MCF 10A (cell line): Measurements from ENCODE around the gene BPIFA2. TPM values are rescaled to one million over a fixed set of nuclear protein-coding genes. Genes with fewer than 3 reads are reported as not detected.

Experiments
- BruUV-seq: library from RNA; stranded (reverse); fragments of 400-500 nt; replicated peaks from 2 replicates; lab custom pipeline; 2021; lab: Mats Ljungman, UMichigan
- CTCF ChIA-PET: fragments of 300-600 bp; sonication (Branson Sonifier 250); formaldehyde crosslinking; extraction: SDS; loops from one replicate; lab custom pipeline; 2021; ENCODE audit warnings: antibody characterized with exemption, inconsistent platforms; lab: Yijun Ruan, JAX
- POLR2A ChIA-PET: fragments of 300-600, 350-650 bp; sonication (Branson Sonifier 250); formaldehyde crosslinking; extraction: SDS; loops from one replicate; lab custom pipeline; 2020; ENCODE audit warnings: antibody characterized with exemption, inconsistent platforms; lab: Yijun Ruan, JAX
- DNase-seq: peaks from one replicate; pipeline ENCODE4 v3.0.0-alpha.2; 2018; ENCODE audit not compliant: unreplicated experiment
- H3K27ac Mint-ChIP-seq: one replicate; pipeline ENCODE4 v1.8.0; 2022; ENCODE audit warnings: mild to moderate bottlenecking, low read depth, mixed read lengths; ENCODE audit not compliant: unreplicated experiment
- H3K27me3 Mint-ChIP-seq: one replicate; pipeline ENCODE4 v1.8.0; 2022; ENCODE audit warnings: mixed read lengths; ENCODE audit not compliant: insufficient read depth, unreplicated experiment
- H3K36me3 Mint-ChIP-seq: one replicate; pipeline ENCODE4 v1.8.0; 2022; ENCODE audit warnings: mild to moderate bottlenecking, moderate library complexity, mixed read lengths; ENCODE audit not compliant: insufficient read depth, unreplicated experiment
- H3K4me1 Mint-ChIP-seq: one replicate; pipeline ENCODE4 v1.8.0; 2022; ENCODE audit warnings: mixed read lengths; ENCODE audit not compliant: insufficient read depth, unreplicated experiment
- H3K4me3 Mint-ChIP-seq: one replicate; pipeline ENCODE4 v1.8.0; 2022; ENCODE audit warnings: mild to moderate bottlenecking, moderate library complexity, mixed read lengths; ENCODE audit not compliant: unreplicated experiment
- H3K9me3 Mint-ChIP-seq: one replicate; pipeline ENCODE4 v1.8.0; 2022; ENCODE audit warnings: mixed read lengths; ENCODE audit not compliant: unreplicated experiment
- intact Hi-C: fragments of 100-400 bp; cut with micrococcal nuclease; formaldehyde crosslinking; loops from 2 replicates; pipeline ENCODE4 v1.14.1; 2022
- total RNA-seq: library from RNA; stranded (reverse); gene quantifications from 2 replicates; pipeline ENCODE4 v1.2.3, GENCODE V29; 2022
- TF ChIP-seq, protein P1 (sequence below): fragments of 200-600 bp; IDR thresholded peaks from one replicate; pipeline ENCODE4 v1.8.0; 2022; ENCODE audit warnings: antibody characterized with exemption, mild to moderate bottlenecking; ENCODE audit not compliant: unreplicated experiment

Gene BPIFA2
- total RNA-seq, 1 experiment from 2014 or later, result not detected

DNA sequence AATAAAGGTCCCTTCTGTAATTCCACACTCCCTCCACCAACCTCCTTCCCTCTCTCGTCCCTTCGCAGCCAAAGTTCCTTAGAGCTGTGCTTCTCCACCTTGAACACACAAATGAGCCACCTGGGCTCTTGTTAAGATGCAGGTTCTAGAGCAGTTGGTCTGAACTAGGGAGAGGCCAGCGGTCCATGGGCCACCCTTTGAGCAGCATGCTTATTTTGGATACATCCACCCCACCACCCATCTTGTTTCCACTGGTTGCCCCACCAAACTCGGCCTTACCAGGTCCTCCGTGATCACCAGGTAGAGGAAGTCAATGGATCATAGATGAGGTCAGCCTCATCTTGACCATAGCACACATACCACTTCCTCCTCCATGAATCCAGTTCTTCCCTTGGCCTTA, 7.3 kb upstream of the BPIFA2 start:
- TF ChIP-seq, protein P1, sequence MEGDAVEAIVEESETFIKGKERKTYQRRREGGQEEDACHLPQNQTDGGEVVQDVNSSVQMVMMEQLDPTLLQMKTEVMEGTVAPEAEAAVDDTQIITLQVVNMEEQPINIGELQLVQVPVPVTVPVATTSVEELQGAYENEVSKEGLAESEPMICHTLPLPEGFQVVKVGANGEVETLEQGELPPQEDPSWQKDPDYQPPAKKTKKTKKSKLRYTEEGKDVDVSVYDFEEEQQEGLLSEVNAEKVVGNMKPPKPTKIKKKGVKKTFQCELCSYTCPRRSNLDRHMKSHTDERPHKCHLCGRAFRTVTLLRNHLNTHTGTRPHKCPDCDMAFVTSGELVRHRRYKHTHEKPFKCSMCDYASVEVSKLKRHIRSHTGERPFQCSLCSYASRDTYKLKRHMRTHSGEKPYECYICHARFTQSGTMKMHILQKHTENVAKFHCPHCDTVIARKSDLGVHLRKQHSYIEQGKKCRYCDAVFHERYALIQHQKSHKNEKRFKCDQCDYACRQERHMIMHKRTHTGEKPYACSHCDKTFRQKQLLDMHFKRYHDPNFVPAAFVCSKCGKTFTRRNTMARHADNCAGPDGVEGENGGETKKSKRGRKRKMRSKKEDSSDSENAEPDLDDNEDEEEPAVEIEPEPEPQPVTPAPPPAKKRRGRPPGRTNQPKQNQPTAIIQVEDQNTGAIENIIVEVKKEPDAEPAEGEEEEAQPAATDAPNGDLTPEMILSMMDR, result no peak
- ChIA-PET CTCF (no interaction called here), POLR2A (interaction anchor here (0.7 kb wide), 1 partner anchor 596 kb away, joined by 3 read pairs; no protein-coding TSS in a partner anchor)
- Mint-ChIP-seq H3K27me3 (peaks cover 40% of the 10 kb centered on the region), H3K9me3 (no peaks in the 10 kb centered on the region), H3K27ac (no peak overlapping the region), H3K4me3 (no peak overlapping the region), H3K4me1 (no peaks in the 10 kb centered on the region), H3K36me3 (no peaks in the 10 kb centered on the region)
- no TSS peak for BruUV-seq
- intact Hi-C loops, result no loop called here
- DNase-seq, result no peak

DNA sequence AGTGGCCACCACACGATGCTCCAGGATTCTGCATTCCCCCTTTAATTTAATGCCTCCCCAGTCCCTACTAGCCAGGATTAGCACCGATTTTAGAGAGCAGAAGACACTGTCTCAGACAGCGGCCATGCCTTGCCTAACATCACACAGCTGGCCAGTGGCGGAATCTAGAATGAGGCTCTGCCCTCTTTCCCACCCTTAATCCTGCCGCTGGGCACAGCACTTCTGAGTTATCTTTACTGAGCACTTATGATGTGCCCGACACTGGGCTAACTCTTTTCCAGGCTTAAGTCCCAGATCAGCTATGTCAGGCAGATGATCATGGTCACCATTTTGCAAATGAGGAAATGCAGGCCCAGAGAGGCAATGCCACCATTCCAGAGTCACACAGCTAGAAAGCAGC, 5.6 kb upstream of the BPIFA2 start:
- no peak overlapping the region for H3K4me3 Mint-ChIP-seq

DNA sequence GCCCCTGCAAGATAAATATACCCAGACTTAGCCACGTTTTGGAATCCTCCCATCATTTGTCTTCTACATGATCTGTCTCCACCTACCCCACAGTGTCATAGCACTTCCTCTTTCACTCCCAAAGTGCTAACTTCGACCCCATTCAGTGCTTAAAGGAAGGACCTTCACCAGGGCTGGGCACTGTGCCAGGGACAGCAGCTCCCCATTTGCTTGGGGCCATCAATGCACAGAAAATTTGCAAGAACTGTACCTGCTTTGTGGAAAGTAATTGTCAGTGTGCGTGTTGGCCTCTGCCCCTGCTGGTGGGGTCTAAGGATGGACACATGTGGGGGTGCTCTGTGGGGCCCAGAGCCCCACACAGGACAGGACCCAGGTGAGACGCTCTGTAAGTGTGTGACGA, 5.2 kb upstream of the BPIFA2 start:
- no TSS peak for BruUV-seq
- H3K4me1 Mint-ChIP-seq, result no peaks in the 10 kb centered on the region
- ChIA-PET POLR2A (no interaction called here), CTCF (no interaction called here)
- H3K27ac Mint-ChIP-seq, result no peak overlapping the region
- DNase-seq, result no peak
- TF ChIP-seq, protein P1, result no peak
- intact Hi-C loops, result no loop called here
- no peak overlapping the region for H3K4me3 Mint-ChIP-seq
- no peaks in the 10 kb centered on the region for H3K36me3 Mint-ChIP-seq
- peaks cover 32% of the 10 kb centered on the region for H3K27me3 Mint-ChIP-seq
- H3K9me3 Mint-ChIP-seq, result no peaks in the 10 kb centered on the region

More for the DNA sequence above, 5.6 kb upstream of the BPIFA2 start:
- Mint-ChIP-seq H3K4me1 (no peaks in the 10 kb centered on the region), H3K36me3 (no peaks in the 10 kb centered on the region), H3K27ac (no peak overlapping the region), H3K9me3 (no peaks in the 10 kb centered on the region), H3K27me3 (peaks cover 34% of the 10 kb centered on the region)
- ChIA-PET CTCF (no interaction called here), POLR2A (no interaction called here)
- TF ChIP-seq, protein P1, result no peak
- intact Hi-C loops, result no loop called here
- no peak for DNase-seq
- BruUV-seq, result no TSS peak

DNA sequence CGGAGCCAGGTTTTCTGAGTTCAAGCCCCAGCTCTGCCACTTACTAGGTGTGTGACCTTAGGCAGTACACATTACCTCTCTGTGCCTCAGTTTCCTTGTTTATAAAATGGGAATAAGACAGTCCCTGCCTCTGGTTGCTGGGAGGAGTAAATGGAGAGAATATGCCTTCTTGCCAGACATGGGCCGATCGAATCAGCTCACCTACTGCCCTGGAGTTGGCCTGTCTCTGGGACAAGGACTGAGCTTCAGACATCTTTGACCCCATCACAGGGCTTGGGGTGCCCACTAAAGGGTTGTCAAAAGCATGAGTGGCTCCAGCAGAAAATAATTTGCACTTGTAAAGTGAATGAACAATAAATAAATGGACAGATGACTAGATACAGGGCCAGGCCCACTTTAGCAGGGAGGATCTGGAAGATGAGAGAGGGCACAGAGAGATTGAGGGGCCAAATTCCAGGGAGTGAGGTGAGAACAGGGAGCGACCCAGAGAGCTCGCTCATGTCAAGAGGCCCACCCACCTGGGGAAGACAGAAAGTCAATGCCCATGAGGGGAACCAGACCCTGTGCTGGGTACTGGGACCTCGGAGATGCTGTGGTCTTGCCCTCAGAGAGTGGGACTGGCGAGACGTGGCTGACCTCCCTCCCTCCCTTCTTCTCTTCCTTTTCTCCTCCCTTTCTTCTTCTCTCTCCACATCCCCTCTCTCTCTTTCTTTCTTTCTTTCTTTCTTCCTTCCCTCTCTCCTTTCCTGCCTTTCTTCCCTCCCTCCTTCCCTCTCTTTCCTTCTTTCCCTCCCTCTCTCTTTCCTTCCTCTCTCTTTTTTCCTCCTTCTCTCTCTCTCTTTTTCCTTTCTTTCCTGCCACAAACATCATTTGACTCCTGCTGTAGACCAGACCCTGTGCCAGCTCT, 3.9 kb upstream of the BPIFA2 start:
- no TSS peak for BruUV-seq
- Mint-ChIP-seq H3K27me3 (peaks cover 32% of the 10 kb centered on the region), H3K27ac (no peak overlapping the region), H3K4me1 (no peaks in the 10 kb centered on the region), H3K4me3 (no peak overlapping the region), H3K9me3 (peaks cover 9% of the 10 kb centered on the region), H3K36me3 (no peaks in the 10 kb centered on the region)
- DNase-seq, result no peak
- intact Hi-C loops, result no loop called here
- ChIA-PET POLR2A (interaction anchor here (0.6 kb wide), 1 partner anchor 657 kb away, joined by 3 read pairs; no protein-coding TSS in a partner anchor), CTCF (no interaction called here)
- TF ChIP-seq, protein P1, result no peak
